ENCODE measurements around the gene CNTNAP2.

DNA sequence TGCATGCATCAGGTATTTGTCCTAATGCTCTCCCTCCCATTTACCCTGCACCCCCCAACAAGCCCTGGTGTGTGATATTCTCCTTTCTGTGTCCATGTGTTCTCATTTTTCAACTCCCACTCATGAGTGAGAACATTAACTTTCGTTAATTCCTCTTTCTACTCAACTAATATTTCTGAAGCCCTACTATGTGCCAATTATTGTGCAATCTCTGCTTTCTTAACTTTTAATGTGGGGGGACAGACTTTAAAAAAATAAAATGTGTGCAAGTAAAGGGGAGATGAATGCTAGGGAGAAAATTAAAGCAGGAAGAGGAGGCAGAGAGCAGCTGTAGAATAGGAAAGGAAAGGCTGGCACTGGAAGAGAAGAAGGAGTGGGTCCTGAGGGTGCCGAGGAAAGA, 1520.0 kb downstream of the CNTNAP2 start:
- TF ChIP-seq POLR2AphosphoS5 (IDR thresholded peaks at IDR 0.05; ENCODE audit: low read depth, low read length) = no peak
- TF ChIP-seq POLR2A (IDR thresholded peaks at IDR 0.05; ENCODE audit: low read depth, low read length) = no peak
- TF ChIP-seq TAF1 (IDR thresholded peaks at IDR 0.05; ENCODE audit: low read depth, low read length) = no peak
